Stimulated activated naive CD4-positive, alpha-beta T cell (primary cell): Measurements from ENCODE around the gene FOXA3.

Experiments
- DNase-seq, 6 experiments: peaks; one replicate each; lab custom pipeline; 2025; lab: John Stamatoyannopoulos, UW

FOXA3 gene

GRCh38 chr19:45863840-45864628 lies at the start of gene FOXA3:
FOXA3 (plus strand) TSS chr19:45864326; CDS start chr19:45864457, 131 bp downstream.
- DNase-seq: peak in 5 of 6 experiments; percentile 15 to 50 (median 35)

DNA sequence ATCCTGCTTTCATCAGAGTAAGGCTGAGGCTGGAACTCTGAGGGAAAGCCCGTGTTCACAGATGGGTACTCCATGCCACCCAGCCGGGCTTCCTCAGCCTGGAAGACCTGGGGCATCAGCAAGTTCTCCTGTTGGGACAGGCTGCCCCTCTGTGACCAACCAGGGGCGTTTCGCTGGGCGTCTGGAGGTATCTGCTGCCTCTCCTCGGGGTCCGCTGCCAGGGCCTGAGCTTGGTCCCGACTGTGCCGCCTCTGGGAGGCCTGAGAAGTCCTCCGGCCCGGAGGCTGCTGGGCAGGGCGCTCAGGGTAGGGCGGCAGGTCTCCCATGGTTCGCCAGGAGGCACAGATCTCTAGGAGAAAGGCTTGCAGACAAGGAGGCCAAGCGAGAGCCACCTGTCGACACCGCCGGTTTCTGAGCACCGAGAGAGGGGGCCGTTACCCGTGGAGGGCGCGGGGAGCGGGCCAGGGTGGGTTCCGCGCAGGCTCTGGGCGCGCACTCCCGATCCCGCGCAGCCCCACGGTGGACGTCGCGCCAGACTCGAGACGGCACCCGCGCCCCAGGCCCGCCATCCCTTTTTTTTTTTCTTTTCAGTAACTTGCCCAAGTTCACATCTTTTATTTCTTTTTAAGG lies 49.2 kb upstream of the FOXA3 start, which contains the start of gene RSPH6A:
TSS of gene RSPH6A (minus strand) at position 458 of the 630 bp plus-strand sequence. CDS start at position 326, 132 bp downstream.
- DNase-seq: peak in 1 of 6 experiments; percentile 11

DNA sequence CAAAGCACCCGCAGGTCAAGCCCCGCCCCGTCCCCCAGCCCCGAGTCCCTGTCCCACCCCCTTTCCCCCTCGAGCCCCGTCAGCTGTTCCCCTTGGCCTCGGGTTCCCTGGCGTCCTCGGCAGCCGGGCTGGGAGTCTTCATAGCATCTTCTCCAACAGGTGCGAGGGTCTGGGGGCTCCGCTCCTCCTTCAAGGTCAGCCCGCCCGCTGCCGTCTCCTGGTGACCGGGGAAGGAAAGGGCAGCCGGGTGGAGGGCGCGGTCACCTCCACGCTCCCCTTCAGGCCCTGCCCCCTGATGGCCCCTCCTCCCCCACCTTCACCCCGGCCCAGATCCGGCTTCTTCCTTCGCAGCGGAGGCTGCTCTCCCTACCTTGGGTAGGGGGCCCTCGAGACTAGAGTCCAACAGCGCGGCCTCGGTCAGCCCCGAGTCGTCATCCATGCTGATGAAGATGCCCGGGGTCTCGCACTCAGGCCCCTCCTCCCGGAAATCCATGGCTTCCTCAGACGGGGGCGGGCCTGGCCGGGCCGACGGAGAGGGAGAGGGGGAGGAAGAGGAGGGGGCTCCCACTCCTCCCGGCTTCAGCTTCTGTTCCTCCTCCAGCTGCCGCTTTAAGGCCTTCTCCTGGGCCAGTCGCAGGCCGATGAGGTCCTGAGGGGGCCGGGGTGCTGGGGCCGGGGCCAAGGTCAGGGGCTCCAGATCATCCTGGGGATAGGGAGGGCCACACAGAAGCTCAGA lies 48.5 kb upstream of the FOXA3 start:
- DNase-seq: peak in 2 of 6 experiments; percentile 9 to 28

GRCh38 chr19:45816236-45817009 lies 47.7 kb upstream of the FOXA3 start:
- DNase-seq: peak in 1 of 6 experiments; percentile 43

DNA sequence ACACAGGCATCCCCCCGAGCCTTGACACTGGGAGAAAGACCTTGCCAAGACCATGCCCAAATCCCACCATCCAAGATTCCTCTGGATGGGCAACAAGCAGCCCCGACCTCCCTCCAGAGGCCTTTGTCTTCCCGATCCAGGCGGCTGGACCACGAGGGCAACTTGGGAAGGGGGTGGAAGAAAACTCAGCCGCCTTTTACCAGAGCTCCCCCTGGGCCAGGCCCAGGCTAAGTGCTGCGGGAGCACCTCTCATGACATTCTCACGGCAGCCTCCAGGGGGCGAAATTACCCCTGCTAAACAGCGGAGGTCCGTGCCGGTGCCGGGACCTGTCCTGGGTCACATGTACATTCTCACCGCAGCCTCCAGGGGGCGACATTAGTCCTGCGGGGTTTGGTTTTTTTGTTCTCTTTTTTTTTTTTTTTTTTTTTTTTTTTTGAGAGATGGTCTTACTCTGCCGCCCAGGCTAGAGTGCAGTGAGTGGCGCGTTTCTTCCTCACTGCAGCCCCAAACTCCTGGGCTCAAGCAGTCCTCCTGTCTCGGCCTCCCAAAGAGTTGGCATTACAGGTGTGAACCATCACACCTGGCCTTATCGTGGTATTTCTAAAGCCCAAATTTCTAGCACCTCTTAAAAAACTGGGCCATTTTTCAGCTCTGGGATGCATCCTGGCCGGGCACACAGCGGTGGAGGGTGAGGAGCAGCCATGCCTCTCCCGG lies 47.0 kb upstream of the FOXA3 start:
- DNase-seq: peak; percentile 85 to 94 (median 92)

GRCh38 chr19:45817725-45818301 lies 46.3 kb upstream of the FOXA3 start:
- peak in 1 of 6 experiments; percentile 16 for DNase-seq

- DNase-seq: no peak
Measured at GRCh38 chr19:45819769-45820168, 44.4 kb upstream of the FOXA3 start.

- DNase-seq: no peak
Measured at GRCh38 chr19:45820413-45821102, 43.6 kb upstream of the FOXA3 start.

GRCh38 chr19:45821103-45821521 lies 43.0 kb upstream of the FOXA3 start:
- no peak for DNase-seq

DNA sequence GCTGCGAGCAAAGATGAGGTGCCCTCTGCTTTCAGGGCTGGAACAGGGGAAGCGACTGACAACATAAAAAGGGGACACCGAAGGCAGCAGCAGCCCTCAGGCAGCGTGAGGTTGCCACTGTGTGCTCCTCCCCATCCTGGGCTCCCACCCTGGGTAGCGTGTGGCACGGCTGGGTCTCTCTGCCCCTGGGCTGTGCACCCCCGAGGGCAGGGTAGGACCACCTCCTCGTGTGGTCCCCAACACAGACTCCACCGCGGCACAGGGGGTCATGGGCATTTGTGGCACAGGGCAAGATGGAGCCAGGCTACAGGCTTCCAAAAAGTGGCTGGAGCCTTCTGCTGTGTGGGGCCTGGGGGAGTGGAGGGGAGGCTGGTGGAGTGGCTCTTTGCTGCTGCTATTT lies 42.6 kb upstream of the FOXA3 start:
- DNase-seq: no peak

DNA sequence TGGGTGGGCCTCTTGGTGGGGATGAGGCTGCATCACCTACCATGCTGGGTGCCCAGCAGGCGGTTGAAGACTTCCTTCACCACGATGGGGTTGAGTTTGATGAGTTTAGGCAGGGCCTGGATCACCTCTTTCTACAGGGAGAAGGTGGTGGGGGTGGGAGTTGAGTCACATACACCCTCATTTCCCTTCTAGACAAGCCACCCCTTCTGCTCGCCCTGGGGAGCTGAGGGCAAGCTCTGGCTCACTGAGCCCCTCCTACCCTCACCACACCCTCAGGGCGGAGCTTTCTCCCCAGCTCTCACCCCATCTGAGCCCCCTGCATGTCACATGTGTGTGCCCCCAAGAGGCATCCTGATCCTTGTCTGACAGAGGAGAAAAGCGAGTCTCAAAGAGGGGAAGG lies 41.4 kb upstream of the FOXA3 start:
- no peak for DNase-seq

DNA sequence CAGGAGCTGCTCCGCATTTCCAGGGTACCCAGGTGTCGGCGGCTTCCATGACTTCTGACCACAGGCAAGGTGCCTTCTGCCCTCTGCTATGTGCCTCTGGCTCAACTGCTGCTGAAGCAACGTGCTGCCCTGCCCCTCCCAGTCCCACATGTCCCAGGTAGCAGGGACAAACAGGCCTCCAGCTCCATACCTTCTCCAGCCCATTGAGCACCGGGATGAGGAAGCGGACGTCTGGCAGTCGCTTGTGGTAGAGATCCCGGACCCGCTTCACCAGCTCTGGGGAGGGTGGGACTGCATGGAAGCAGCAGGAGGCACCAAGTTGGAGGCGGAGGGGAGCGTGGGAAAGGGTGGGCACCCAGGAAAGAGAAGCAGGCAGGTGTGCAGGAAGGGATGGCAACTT lies 40.9 kb upstream of the FOXA3 start:
- DNase-seq: no peak

- no peak for DNase-seq
Measured at GRCh38 chr19:45824041-45824471, 40.1 kb upstream of the FOXA3 start.

DNA sequence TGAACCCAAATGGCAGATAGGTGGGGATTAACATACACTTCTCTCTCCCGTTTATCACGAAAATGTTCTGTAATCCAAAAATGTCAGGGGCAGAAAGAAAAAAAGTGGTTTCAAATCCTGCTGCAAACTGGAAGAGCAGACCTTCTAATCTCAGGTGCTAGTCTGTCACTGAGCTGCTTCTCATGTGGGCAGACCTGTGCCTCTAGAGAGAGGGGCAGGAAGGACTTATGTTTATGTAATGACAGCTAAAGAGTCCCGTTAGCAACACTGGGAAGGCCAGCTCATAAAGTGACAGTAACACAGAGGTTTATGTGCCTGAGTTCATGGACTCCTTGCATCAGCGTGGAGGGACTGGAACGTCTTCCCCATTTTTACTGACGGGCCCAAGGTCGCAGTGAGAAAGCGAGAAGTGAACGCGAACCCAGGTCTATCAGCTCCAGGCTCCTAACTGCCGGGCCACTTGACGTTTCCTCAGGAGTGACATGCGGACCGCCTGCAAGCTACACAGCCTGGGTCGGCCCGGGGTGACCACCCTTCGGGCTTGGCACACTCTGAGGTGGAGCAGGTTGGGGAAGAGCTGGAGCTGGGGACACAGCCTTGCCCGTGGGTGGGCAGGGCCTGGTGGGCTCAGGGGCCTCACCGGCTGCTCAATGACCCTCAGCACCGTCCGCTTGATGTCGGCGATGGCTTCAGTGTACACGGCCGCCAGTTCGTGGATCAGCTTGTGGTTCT lies 39.4 kb upstream of the FOXA3 start:
- DNase-seq: no peak

DNA sequence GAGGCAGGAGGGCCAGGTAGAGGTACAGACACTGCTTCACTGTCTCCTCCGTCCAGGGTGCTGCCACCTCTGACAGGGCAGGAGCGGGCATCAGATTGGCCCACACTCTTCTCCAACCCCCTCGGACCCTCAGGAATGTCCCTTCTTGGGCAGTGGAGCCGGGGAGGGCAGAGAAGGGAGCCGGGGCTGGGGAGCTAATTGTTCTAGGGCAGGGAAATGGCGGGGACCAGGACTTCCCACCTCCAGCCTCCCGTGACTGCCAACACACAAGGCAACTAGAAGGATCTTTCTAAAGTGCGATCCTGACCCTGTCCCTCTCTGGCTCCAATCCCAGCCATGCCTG lies 38.9 kb upstream of the FOXA3 start:
- no peak for DNase-seq

DNA sequence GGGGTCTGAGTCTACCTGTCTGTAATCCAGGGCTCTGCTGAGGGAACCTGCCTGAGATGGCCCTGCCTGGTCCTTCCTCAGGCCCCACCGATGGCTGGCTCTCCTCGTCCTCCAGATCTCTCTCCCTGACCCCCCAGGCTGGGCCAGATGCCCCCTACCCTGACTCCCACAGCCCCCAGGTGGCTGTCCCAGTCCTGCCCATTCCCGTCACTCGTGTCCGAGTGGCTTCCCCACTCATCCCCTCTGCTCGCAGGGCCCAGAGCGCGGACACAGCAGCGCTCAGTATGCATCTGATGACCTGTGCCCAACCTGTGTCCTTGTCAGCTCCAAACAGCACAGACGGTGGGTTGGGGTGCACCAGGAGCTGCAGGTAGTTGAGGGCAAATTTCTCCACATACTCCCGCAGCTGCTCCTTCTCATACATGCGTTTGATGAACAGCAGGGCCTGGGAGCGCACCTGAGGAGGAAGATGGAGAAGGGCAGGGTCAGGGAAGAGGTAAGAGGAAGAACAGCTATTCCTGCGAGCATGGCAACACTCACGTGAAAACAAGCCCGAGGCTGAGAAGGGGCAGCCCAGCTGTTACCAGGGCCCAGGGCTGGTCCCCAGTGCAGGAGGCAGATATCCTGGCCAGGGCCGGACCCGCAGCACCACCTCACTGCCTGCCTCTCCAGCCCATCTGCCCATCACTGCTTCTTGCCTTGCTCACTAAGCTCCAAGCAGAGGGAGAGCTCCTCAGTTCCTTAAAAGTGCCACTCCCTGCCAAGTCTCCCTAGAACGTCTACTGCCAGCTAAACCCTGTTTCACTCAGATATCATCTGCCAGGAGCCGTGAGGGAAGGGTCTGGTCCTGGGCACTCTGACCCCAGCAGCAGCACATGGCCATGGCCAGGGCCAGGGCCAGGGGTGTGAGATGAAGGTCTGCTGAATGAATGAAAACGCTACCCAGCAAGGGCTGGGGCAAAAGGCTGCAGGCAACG lies 37.9 kb upstream of the FOXA3 start:
- no peak for DNase-seq

GRCh38 chr19:45826934-45827333 lies 37.2 kb upstream of the FOXA3 start:
- DNase-seq: no peak

DNA sequence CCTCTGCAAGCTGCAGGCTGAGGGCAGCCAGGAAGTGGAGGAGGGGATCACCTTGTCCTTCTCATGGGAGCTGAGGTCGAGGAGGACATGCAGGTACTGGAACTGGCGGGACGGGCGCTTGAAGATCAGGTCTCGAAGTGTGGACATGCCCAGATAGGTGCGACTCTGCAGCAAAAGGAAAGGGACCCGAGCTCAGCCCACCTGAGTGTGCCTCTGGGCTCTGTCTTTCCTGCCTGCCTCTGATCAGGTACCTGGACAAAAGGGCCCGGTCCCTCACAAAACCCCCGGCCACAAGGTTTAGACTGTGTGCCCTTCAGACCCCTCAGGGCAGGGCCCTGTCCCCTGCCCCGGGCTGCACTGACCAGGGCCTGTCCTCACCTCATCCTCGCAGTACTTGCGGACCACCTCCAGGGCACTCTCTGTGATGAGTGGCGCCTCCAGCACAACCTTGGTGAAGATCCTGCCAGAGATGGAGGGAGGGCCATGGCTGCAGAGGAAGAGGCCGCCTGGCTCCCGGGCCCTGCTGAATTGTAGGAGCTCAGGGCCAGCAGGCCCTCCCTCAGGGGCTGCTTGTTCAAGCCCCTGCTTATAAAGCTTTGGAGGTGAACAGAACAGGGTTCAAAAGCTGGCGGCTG lies 36.5 kb upstream of the FOXA3 start:
- DNase-seq: no peak
